ENCODE results near the gene TIMP2.

Gene TIMP2

GRCh38 chr17:78925234-78925633 lies at the start of gene TIMP2:
Gene TIMP2 (minus strand): TSS chr17:78925387. CDS start chr17:78925088, 299 bp downstream.
- in situ Hi-C loops (cut with MboI; ENCODE audit: low sequenced_read_pairs): no loop called here

GRCh38 chr17:78973792-78974520 lies 48.8 kb upstream of the TIMP2 start:
- in situ Hi-C loops (cut with MboI; ENCODE audit: low sequenced_read_pairs): no loop called here

- in situ Hi-C loops (cut with MboI; ENCODE audit: low sequenced_read_pairs): no loop called here
Observed at GRCh38 chr17:78973196-78973595, 48.0 kb upstream of the TIMP2 start.

- in situ Hi-C loops (cut with MboI; ENCODE audit: low sequenced_read_pairs): no loop called here
Observed at GRCh38 chr17:78972507-78973105, 47.4 kb upstream of the TIMP2 start.

- in situ Hi-C loops (cut with MboI; ENCODE audit: low sequenced_read_pairs): no loop called here
Observed at GRCh38 chr17:78971756-78972506, 46.7 kb upstream of the TIMP2 start.

GRCh38 chr17:78970834-78971755 lies 45.9 kb upstream of the TIMP2 start:
- in situ Hi-C loops (cut with MboI; ENCODE audit: low sequenced_read_pairs): no loop called here

GRCh38 chr17:78969865-78970264 lies 44.7 kb upstream of the TIMP2 start:
- in situ Hi-C loops (cut with MboI; ENCODE audit: low sequenced_read_pairs): loop anchor here (10.0 kb wide), 1 partner anchor 105 kb away; no protein-coding TSS in a partner anchor

GRCh38 chr17:78967782-78968362 lies 42.7 kb upstream of the TIMP2 start:
- in situ Hi-C loops (cut with MboI; ENCODE audit: low sequenced_read_pairs): loop anchor here (10.0 kb wide), 1 partner anchor 103 kb away; no protein-coding TSS in a partner anchor

GRCh38 chr17:78966910-78967600 lies 41.9 kb upstream of the TIMP2 start:
- in situ Hi-C loops (cut with MboI; ENCODE audit: low sequenced_read_pairs): loop anchor here (10.0 kb wide), 1 partner anchor 102 kb away; no protein-coding TSS in a partner anchor

GRCh38 chr17:78966123-78966813 lies 41.1 kb upstream of the TIMP2 start:
- in situ Hi-C loops (cut with MboI; ENCODE audit: low sequenced_read_pairs): loop anchor here (10.0 kb wide), 1 partner anchor 101 kb away; no protein-coding TSS in a partner anchor

- in situ Hi-C loops (cut with MboI; ENCODE audit: low sequenced_read_pairs): loop anchor here (10.0 kb wide), 1 partner anchor 101 kb away; no protein-coding TSS in a partner anchor
Observed at GRCh38 chr17:78965491-78965924, 40.3 kb upstream of the TIMP2 start.

GRCh38 chr17:78963378-78963777 lies 38.2 kb upstream of the TIMP2 start:
- in situ Hi-C loops (cut with MboI; ENCODE audit: low sequenced_read_pairs): loop anchor here (10.0 kb wide), 1 partner anchor 99 kb away; no protein-coding TSS in a partner anchor

GRCh38 chr17:78962984-78963348 lies 37.8 kb upstream of the TIMP2 start:
- in situ Hi-C loops (cut with MboI; ENCODE audit: low sequenced_read_pairs): loop anchor here (10.0 kb wide), 1 partner anchor 98 kb away; no protein-coding TSS in a partner anchor

- in situ Hi-C loops (cut with MboI; ENCODE audit: low sequenced_read_pairs): loop anchor here (10.0 kb wide), 1 partner anchor 98 kb away; no protein-coding TSS in a partner anchor
Observed at GRCh38 chr17:78962345-78962983, 37.3 kb upstream of the TIMP2 start.

- in situ Hi-C loops (cut with MboI; ENCODE audit: low sequenced_read_pairs): loop anchor here (10.0 kb wide), 1 partner anchor 97 kb away; no protein-coding TSS in a partner anchor
Observed at GRCh38 chr17:78961571-78961970, 36.4 kb upstream of the TIMP2 start.

GRCh38 chr17:78960928-78961327 lies 35.7 kb upstream of the TIMP2 start:
- in situ Hi-C loops (cut with MboI; ENCODE audit: low sequenced_read_pairs): loop anchor here (10.0 kb wide), 1 partner anchor 96 kb away; no protein-coding TSS in a partner anchor

- in situ Hi-C loops (cut with MboI; ENCODE audit: low sequenced_read_pairs): loop anchor here (10.0 kb wide), 1 partner anchor 95 kb away; no protein-coding TSS in a partner anchor
Observed at GRCh38 chr17:78959803-78960202, 34.6 kb upstream of the TIMP2 start.

GRCh38 chr17:78958641-78959127 lies 33.5 kb upstream of the TIMP2 start:
- in situ Hi-C loops (cut with MboI; ENCODE audit: low sequenced_read_pairs): no loop called here
